ENCODE measurements around the gene MSH6.

DNA sequence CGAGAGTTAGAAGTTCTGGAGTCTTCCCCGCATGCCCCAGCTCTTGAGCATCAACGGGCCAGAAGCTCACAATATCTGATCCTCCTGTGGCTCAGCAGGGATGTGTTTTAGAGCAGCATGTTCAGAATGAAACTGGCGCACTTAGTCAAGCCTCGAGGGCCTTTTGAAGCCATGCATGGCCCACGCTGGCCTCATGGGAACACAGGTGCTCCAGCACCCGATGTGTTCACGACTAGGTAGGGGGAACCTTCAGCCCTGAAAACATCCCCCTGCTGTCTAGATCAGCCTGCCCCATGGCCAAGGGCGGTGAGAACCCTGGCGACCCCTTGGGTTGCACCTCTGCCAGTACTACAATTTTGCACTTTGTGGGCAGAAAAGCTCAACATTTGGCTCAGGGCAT, 32.8 kb downstream of the MSH6 start:
- TF ChIP-seq, protein P1, sequence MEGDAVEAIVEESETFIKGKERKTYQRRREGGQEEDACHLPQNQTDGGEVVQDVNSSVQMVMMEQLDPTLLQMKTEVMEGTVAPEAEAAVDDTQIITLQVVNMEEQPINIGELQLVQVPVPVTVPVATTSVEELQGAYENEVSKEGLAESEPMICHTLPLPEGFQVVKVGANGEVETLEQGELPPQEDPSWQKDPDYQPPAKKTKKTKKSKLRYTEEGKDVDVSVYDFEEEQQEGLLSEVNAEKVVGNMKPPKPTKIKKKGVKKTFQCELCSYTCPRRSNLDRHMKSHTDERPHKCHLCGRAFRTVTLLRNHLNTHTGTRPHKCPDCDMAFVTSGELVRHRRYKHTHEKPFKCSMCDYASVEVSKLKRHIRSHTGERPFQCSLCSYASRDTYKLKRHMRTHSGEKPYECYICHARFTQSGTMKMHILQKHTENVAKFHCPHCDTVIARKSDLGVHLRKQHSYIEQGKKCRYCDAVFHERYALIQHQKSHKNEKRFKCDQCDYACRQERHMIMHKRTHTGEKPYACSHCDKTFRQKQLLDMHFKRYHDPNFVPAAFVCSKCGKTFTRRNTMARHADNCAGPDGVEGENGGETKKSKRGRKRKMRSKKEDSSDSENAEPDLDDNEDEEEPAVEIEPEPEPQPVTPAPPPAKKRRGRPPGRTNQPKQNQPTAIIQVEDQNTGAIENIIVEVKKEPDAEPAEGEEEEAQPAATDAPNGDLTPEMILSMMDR (IDR thresholded peaks at IDR 0.05), result no peak
- TF ChIP-seq POLR2AphosphoS5 (IDR thresholded peaks at IDR 0.05; ENCODE audit: low read depth, low read length) (no peak), SIN3A (IDR thresholded peaks at IDR 0.05; ENCODE audit: borderline replicate concordance, insufficient read depth, low read depth, low read length) (no peak), TCF7L2 (IDR thresholded peaks at IDR 0.05; ENCODE audit: low read depth, low read length) (no peak)
